DMS 273 treated with DMSO at 0.1 percent for 48 hours (cell line): Measurements from ENCODE around the gene EPHA3.

Experiments
- DNase-seq: peaks from one replicate; lab custom pipeline; 2025; lab: John Stamatoyannopoulos, UW

EPHA3 gene

DNA sequence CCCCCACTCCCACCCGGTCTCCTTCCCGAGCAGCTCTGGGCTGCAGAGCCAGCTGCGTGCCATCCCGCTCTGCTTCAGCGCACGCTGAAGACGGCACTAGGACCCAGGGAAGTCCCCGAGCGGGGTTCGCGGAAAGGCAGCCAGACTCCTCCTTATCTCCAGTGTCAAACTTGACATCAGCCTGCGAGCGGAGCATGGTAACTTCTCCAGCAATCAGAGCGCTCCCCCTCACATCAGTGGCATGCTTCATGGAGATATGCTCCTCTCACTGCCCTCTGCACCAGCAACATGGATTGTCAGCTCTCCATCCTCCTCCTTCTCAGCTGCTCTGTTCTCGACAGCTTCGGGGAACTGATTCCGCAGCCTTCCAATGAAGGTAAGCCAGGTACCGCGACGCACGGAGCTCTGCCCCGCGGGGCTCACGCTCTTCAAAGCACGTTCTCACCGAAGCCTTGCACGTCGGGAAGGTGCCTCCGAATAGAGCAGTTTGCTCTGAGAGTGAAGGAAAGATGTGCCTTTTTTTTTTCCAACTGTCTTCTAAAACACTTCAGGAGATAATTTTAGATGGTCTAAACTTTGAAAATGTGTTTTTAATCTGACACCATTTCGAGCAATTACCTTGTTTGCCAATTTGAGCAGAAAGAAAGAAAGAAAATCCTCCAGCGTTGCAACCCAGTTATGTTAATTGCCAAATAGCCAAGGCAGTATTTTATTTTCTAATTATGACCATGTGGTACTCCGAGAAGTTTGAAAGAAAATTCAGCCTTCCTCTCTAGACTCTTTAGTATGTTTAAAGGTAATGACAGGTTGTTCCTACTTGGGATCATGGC, at the start of gene EPHA3:
TSS of gene EPHA3 (plus strand) at position 161 of the 830 bp plus-strand sequence. CDS start at position 289, 128 bp downstream.
- peak; percentile 87 for DNase-seq

- no peak for DNase-seq
Observed at GRCh38 chr3:89058371-89058770, 49.0 kb upstream of the EPHA3 start.

DNA sequence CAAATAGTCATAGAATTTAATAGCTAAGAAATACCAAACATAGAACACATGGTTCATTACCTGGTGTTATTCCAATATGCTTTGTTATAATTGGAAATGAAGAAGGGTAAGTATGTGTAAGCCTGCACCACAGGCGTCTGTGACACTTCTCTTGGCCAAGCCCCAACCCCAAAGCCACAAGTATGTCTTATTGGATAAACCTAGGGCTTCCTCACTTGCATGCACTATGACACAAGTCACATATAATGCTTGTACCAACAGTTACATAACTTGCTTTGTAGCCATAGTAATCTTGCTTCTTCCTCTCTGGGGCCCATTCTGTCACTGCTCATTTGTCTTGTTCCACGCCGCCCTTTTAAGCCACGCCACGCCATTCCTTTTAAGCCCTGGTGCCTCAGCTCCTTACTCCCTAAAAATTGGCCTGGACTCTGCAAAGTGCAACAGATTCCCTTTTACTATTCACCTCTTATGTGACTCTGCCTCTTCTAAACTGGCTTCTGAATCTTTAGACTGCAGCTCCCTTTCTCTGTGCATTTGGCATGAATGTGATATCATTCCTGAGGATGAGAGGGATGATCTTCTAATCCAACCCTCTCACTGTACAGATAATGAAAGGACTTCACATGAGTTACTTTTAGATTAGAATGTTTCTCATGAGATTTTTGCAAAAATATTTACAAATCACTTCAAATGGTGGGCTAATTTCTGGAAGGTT, 48.1 kb upstream of the EPHA3 start:
- no peak for DNase-seq

DNA sequence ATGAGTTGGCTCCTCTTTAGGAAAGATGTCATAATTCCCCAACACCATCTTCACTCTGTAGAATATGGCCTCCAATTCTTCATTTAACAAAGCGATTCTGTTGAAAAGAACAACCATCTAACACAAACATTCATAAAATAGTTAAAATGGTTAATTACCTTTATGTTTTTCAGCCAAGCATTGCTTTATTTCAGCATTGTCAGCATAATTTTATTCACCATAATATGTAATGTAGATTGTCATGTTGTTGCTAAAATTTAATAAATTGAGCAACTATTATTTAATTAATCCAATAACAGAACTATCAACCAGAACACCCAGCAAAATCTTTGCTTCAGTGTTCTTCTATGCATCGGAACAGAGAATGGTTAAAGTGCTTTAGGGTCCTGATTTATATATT, 46.2 kb upstream of the EPHA3 start:
- DNase-seq, result no peak

- no peak for DNase-seq
Observed at GRCh38 chr3:89067736-89068135, 39.7 kb upstream of the EPHA3 start.

GRCh38 chr3:89072642-89073041, 34.8 kb upstream of the EPHA3 start:
- no peak for DNase-seq

DNA sequence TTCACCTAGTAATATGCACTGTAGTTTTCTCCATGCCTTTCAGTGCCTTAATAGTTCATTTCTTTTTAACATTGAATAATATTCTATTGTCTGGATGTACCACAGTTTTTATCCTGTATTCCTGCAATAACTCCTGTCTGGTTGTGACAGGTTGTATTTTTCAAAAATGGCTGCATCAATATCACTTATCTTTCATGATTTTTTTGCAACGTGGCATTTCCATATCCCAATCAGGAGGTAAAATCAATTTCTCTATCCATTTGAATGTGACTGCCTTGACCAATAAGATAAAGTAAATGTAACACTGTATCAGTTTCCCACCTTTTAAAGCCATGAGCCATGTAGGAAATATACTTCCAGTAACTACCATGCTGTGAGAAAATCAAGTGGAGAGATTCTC, 27.5 kb upstream of the EPHA3 start:
- no peak for DNase-seq

- no peak for DNase-seq
Observed at GRCh38 chr3:89087851-89088250, 19.6 kb upstream of the EPHA3 start.

DNA sequence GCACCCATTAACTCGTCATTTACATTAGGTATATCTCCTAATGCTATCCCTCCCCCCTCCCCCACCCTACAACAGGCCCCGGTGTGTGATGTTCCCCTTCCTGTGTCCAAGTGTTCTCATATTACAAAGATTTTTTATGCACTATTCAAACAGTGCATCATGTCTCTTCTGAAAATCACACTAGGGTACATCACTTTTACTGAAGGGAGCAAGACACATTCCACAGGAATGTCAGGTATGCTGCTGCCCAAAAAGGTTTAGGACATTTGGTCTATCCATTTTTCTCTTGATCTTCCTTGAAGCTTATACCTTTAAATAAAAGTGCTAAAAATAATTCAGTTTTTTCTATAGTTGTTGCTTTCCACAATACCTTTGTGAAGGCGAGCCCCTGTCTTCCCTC, 9.2 kb upstream of the EPHA3 start:
- DNase-seq, result no peak

DNA sequence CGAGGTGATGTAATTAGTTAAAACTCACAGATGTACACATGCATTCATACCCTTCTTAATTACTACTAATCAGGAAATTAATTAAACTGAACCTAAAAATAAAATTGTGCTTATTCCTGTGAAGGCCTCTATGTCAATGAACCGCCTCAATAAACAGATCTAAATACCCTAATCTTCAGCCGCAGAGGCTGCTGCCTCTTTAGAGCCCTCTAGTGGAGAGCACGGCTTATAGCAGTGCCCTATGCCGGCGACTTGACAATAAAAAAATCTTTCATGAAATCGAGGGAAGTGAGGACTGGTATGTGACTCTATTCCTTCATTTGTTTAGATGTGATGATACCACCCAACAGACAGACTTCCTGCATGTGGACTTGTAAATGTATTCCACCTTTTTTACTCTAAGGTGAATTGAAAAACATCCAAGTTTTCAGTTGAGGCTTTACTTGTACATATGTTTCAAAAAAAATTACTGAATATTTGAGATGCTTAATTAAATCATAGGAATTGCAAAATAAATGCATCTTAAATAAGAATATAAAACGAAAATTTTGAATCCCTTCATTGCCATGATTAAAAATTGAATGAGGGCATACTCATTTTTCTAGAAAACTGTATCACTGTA, 8.3 kb upstream of the EPHA3 start:
- peak; percentile 7 for DNase-seq

DNA sequence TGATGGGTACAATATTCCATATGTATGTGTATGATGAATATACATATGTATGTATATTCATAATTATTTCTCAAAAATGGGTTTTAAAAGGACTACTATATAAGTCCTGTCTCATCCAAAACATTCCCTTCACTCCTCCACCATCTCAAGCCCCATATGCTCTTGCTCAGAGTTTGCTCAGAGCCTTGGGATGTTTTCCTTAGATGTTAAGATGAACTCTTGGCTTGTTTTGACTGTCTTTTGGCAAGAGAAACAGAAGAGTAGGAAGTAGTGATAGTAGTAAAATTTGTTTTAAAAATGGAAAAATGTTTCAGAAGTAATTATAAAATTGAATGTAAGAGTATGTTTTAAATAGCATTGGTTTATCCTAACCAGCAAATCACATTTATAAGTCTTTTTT, 6.2 kb upstream of the EPHA3 start:
- no peak for DNase-seq

- DNase-seq, result no peak
Observed at GRCh38 chr3:89101921-89102320, 5.5 kb upstream of the EPHA3 start.

- DNase-seq, result no peak
Observed at GRCh38 chr3:89104499-89104898, 2.9 kb upstream of the EPHA3 start.

GRCh38 chr3:89105503-89105902, 1.9 kb upstream of the EPHA3 start:
- no peak for DNase-seq

DNA sequence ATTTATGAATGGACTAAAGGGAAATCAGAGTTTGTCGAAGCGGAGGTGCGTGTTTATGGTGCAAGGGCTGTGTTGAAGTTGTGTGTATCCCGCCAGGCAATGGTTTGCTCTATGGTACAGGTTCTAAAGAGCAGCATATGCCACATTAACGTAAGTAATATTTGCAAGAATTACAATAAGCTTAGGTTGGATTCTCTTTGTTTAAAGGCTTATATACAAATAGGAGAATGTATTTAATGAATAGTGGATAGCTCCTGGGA, 800 bp downstream of the EPHA3 start:
- DNase-seq, result peak; percentile 52

DNA sequence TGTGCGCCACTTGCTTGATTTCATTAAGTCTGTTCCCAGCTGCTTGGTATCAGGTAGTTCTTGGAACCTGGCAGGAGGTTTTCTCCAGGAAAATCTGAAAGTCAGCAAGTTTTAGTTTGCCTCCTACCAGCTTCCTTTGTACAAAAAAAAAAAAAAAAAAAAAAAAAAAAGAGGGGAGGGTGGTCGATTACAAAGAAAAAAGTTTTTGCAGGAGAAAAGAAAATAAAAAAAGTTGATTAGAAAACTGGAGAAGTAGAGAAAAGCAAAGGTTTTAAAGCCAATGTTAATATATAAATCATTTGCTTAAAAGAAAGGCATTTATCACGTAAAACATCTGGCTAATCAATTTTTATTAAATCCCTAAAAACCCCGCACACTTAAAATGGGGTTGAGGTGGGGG, 5.9 kb downstream of the EPHA3 start:
- DNase-seq, result no peak

DNA sequence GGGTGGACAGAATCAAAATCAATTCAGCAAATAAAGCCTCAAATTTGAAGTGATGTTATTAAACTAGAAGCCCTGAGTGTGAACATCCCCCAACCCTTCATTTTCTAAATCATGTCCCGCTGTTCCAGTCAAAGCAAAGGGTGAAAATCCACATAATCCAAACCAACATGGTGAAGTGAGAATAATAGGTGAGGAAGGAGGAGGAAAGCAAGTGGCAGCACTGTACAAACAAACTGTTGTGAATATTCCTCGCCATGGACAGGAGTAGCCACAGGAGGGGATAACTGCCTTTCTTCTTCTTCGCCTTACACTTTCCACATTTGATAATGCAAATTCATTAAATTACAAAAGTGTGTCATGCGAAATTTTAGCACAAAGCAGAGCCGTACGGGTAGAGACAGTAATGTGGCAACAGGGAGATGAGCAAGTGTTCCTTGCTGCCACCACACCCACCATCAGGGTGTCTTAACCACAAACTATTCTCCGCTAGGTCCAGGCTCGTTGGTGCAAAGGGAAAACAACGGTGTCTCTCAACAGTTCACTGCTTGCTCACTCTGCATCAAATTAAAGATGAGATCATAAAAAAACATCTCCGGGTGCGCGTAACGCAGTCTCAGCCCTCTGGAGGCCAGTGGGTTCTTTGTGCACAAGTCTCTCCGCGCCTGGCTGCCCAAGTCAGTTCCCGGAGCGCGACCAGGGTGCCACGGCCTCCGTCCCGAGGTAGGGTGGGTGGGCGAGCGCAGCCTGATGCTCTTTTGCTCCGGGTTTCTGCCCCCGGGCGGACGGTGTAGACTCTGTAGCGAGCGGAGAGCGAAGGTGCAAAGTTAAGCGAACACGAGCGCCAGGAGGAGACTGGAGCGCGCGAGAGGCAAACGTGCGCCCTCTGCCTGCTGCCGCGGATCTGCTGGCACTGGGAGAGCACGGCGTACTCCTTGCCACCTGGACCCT, 6.7 kb downstream of the EPHA3 start:
- peak; percentile 68 for DNase-seq

GRCh38 chr3:89114841-89115223, 7.4 kb downstream of the EPHA3 start:
- no peak for DNase-seq

GRCh38 chr3:89116476-89116875, 9.1 kb downstream of the EPHA3 start:
- no peak for DNase-seq

GRCh38 chr3:89138048-89138447, 30.6 kb downstream of the EPHA3 start:
- DNase-seq, result no peak

DNA sequence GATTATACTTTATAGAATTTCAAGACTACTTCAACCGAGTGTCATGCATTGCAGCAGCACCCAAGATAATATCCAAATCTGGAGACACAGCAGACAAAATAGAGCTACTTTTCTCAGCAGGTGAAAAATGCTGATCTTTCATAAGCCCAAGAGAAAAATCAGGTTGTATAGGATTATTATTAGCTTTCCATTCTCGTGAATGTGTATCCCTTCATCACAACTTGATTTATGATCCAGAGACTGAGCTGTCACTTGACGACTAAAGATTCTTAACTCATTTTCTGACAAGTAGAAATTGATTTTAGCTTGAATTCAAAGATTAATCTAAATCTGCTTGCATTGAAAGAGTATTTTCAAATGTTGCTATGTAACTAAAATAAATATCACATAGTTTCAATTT, 32.4 kb downstream of the EPHA3 start:
- DNase-seq, result no peak

GRCh38 chr3:89144080-89144479, 36.7 kb downstream of the EPHA3 start:
- DNase-seq, result no peak
